ENCODE data around the gene NDUFAB1.

DNA sequence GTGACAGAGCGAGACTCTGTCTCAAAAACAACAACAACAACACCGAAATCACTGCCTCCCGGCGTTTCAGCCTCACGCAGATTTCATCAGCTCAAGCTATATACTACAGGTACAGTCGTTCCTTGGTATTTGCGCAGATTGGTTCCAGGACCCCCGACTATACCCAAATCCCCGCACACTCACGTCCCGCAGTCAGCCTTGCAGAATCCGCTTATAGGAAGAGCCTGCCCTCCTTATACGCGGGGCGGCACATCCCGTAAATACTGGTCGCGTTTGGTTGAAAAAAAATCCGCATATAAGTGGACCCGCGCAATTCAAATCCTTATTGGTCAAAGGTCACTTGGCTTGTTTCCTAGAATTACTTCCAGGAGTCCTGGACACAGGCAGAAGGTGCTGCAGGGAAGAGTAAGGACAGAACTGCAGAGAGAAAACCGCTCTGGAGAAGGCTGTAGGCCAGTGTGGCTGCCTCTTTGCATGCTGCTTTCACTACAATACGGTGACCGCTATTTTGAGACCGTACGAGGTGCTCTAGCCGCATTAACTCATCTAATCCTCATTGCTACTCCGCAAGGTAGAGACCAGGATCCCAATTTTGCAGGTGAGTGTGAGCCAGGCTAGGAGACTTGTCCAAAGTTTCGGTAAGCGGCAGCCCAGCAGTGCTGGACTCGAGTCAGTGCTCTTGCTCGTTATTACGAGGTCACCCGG is 718 bp downstream of the NDUFAB1 start:
- TF ChIP-seq TAF1 (IDR thresholded peaks at IDR 0.05; ENCODE audit: low read depth, low read length) (no peak), POLR2AphosphoS5 (IDR thresholded peaks at IDR 0.05; ENCODE audit: low read depth, low read length) (no peak)
